Mucosa of descending colon (tissue), 3 donors: ENCODE measurements around the gene TYMP. TPM values are rescaled to one million over a fixed set of nuclear protein-coding genes. Genes with fewer than 3 reads are reported as not detected.

Experiments used
- ATAC-seq: fragments of 200-7000 bp; cut with Tn5 transposase; one replicate; pipeline ENCODE4 v1.9.1; 2020; ENCODE audit warnings: mild to moderate bottlenecking, moderate library complexity
- DNase-seq, 3 donors: peaks; one replicate each; pipeline ENCODE4 v3.0.0-alpha.2; 2020
- H3K36me3 ChIP-seq: fragments of 200-600 bp; one replicate; pipeline ENCODE4 v1.8.0; 2021; ENCODE audit warnings: low read depth, mild to moderate bottlenecking
- H3K4me1 ChIP-seq: fragments of 200-600 bp; one replicate; pipeline ENCODE4 v1.8.0; 2021; ENCODE audit warnings: low read depth, mild to moderate bottlenecking
- H3K4me3 ChIP-seq: fragments of 200-600 bp; one replicate; pipeline ENCODE4 v1.8.0; 2021; ENCODE audit warnings: mild to moderate bottlenecking
- H3K9me3 ChIP-seq: fragments of 200-600 bp; one replicate; pipeline ENCODE4 v1.8.0; 2021; ENCODE audit warnings: mild to moderate bottlenecking
- intact Hi-C, 2 donors: fragments of 100-400 bp; cut with DNase I in 1 of 2; cut with micrococcal nuclease in 1 of 2; formaldehyde crosslinking; loops; one replicate each; pipeline versions ENCODE4 v1.11.0 to v1.11.1; 2022; cut with DNase I, micrococcal nuclease
- total RNA-seq, 3 donors: library from RNA; stranded (reverse); fragmentation: NEBNext Ultra II Directional in 2 of 3; extraction: Animal tissue kit (Norgen Biotek cat#: 25700) in 2 of 3; gene quantifications; one replicate each; pipeline versions ENCODE4 v1.2.1 to v1.2.4, GENCODE V29; 2021 to 2023
- TF ChIP-seq, protein P1 (sequence below): fragments of 200-600 bp; IDR thresholded peaks from one replicate; pipeline ENCODE4 v1.8.0; 2022; ENCODE audit warnings: antibody characterized with exemption, mild to moderate bottlenecking
- donor health status: DM: no; HTN: no; CAD: no; lungs with moderate emphysema.
- donor health status: DM: no; HTN: no; CAD: no.
- donor health status: DM: no; HTN: yes; CAD: no.

The TYMP gene
- total RNA-seq, 3 donors from 2014 or later = 27.7 to 88.7 (median 34.8) TPM

DNA sequence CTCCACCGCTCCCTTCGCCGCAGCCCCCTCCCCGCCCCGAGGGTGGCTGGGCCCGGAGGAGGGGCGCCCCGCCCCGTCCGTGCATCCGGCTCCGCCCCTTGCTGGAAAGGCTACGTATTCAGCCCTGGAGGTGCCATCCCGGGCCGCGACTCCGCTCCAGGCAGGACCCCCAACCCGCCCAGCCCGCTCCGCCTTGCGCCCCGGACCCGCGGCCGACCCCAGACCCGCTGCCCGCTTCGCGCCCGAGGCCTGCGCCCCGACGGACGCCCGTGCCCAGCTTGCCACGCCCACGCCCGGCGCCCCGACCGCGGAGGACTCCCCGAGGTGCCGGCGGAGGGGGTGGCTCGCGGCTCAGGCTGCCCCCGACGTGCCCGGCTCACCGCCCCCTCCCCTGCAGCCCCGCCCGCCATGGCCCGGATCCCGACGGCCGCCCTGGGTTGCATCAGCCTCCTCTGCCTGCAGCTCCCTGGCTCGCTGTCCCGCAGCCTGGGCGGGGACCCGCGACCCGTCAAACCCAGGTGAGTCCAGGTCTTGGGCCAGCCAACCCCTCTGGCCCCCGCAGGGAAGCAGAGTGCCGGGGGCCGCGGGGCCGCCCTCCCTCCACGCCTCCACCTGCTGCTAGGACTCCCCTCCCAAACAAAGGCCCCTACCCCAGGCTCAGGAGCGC, 48.2 kb downstream of the TYMP start, which contains the start of gene ADM2:
ADM2 (plus strand) TSS at position 104 of the 667 bp plus-strand sequence; CDS start at position 409, 305 bp downstream.
- DNase-seq = peak; percentile 73 to 79 (median 74)
- intact Hi-C loops = no loop called here

DNA sequence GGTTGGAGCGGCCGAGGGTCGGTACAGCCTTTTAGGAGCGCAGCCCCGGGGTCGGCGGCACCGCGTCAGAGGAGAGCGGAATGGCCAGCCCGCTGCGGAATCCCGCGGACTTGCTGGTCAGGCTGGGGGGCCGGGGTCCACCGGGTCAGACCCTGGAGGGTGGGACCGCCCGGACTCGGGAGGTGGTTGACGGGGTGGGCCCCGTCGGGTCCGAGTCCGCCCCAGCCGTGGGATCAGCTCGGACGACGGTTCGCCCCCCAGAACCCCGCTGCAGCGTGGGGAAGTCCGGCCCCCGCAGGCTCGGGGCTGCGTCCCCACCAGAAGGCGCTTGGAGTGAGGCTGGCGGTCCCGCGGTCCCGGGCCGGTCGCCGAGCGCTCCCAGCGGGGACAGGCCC, 48.8 kb downstream of the TYMP start:
- TF ChIP-seq, protein P1, sequence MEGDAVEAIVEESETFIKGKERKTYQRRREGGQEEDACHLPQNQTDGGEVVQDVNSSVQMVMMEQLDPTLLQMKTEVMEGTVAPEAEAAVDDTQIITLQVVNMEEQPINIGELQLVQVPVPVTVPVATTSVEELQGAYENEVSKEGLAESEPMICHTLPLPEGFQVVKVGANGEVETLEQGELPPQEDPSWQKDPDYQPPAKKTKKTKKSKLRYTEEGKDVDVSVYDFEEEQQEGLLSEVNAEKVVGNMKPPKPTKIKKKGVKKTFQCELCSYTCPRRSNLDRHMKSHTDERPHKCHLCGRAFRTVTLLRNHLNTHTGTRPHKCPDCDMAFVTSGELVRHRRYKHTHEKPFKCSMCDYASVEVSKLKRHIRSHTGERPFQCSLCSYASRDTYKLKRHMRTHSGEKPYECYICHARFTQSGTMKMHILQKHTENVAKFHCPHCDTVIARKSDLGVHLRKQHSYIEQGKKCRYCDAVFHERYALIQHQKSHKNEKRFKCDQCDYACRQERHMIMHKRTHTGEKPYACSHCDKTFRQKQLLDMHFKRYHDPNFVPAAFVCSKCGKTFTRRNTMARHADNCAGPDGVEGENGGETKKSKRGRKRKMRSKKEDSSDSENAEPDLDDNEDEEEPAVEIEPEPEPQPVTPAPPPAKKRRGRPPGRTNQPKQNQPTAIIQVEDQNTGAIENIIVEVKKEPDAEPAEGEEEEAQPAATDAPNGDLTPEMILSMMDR = no peak
- H3K36me3 ChIP-seq = no peaks in the 10 kb centered on the region
- ATAC-seq (no peak), DNase-seq (no peak)
- no peak overlapping the region for H3K4me3 ChIP-seq
- H3K9me3 ChIP-seq = no peaks in the 10 kb centered on the region
- intact Hi-C loops = no loop called here
- H3K4me1 ChIP-seq = peaks cover 23% of the 10 kb centered on the region

More for the DNA sequence above, 48.2 kb downstream of the TYMP start, which contains the start of gene ADM2:
- H3K36me3 ChIP-seq = no peaks in the 10 kb centered on the region
- ATAC-seq = peak; percentile 64
- H3K9me3 ChIP-seq = no peaks in the 10 kb centered on the region
- H3K4me1 ChIP-seq = peaks cover 23% of the 10 kb centered on the region
- H3K4me3 ChIP-seq = peak within 1 kb of the TSS; percentile 12
- TF ChIP-seq, protein P1 = no peak

DNA sequence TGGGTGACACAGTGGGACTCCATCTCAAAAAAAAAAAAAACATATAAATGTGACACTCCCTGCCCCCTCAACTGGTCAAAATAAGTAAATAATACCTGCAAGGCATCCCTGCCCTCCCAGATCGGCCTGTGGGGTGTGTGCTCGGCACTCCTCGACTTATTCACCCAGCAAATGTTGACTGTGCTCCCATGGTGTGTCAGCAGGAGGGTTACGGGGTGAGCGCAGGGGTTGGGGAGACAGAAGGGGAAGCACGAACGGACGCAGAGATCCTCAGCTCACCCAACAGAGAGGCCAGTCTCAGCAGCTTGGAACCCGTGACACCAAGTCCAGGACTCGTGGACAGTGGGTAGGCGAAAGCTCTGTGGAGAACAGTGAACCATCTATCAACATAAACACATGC, 50.1 kb downstream of the TYMP start:
- ATAC-seq (no peak), DNase-seq (peak in 1 of 3 donors; percentile 44)
- Histone ChIP-seq H3K36me3 (no peaks in the 10 kb centered on the region), H3K9me3 (no peaks in the 10 kb centered on the region), H3K4me3 (no peak overlapping the region), H3K4me1 (peaks cover 26% of the 10 kb centered on the region)
- intact Hi-C loops = no loop called here
- TF ChIP-seq, protein P1 = no peak

DNA sequence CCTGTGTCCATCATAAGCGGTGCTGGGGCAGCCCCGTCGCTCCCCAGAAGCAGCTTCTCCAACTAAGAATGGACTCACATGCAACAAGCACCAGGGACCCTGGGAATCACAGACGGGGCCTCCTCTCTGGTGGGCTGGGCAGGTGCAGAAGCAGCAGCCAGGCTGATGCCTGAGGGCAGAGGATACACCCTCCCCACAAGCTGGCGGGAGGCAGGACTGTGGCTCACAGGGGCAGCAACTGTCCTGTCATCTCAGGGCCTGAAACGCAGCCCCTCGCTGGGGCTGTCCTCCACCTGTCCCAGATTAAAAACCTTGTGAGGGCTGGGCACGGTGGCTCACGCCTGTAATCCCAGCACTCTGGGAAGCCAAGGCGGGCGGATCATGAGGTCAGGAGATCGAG, 51.9 kb downstream of the TYMP start:
- TF ChIP-seq, protein P1 = no peak
- intact Hi-C loops = no loop called here
- Histone ChIP-seq H3K4me3 (no peak overlapping the region), H3K36me3 (no peaks in the 10 kb centered on the region), H3K9me3 (no peaks in the 10 kb centered on the region), H3K4me1 (peaks cover 25% of the 10 kb centered on the region)
- no peak for ATAC-seq
- DNase-seq = peak in 1 of 3 donors; percentile 42

DNA sequence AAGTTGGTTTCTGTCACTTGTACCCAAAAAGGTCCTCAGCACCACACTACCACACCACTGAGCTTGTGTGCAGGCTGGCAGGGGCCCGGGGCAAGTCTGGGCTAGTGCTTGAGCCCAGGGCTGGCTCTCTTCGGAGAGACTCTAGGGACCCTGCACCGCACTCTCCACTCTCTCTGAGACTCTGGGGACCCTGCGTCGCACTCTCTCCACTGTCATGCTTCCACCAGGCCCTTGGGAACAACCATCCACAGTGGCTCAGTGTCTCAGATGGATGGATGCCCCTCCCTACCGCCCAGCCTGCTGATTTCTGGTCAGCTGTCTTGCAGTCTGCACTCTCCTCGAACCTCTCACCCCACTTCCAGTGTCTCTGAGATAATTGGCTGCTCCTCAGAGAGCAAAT, 52.9 kb downstream of the TYMP start:
- H3K4me3 ChIP-seq = no peak overlapping the region
- intact Hi-C loops = no loop called here
- TF ChIP-seq, protein P1 = no peak
- peaks cover 30% of the 10 kb centered on the region for H3K4me1 ChIP-seq
- no peak for ATAC-seq
- peak in 1 of 3 donors; percentile 39 for DNase-seq
- H3K9me3 ChIP-seq = no peaks in the 10 kb centered on the region
- no peaks in the 10 kb centered on the region for H3K36me3 ChIP-seq

Other genes starting within 250 kb of the TYMP start
- 100 to 1,000 TPM; 232 to 318 (median 250) TPM for gene PLXNB2, start 222.4 kb downstream of the TYMP start, total RNA-seq
- 1 to 10 TPM; 2.8 to 6.3 (median 5.2) TPM for gene DENND6B, start 203.0 kb downstream of the TYMP start, total RNA-seq
- gene PPP6R2, start 186.7 kb downstream of the TYMP start, total RNA-seq = 10 to 100 TPM; 54.3 to 61.7 (median 58.8) TPM
- 10 to 100 TPM; 76.1 to 91.9 (median 84.3) TPM for gene SBF1, start 55.0 kb downstream of the TYMP start, total RNA-seq
- gene ADM2, start 48.5 kb downstream of the TYMP start, total RNA-seq = 1 to 10 TPM in 2 of 3 donors, under 1 TPM in 1; 0.95 to 3.9 (median 1.4) TPM
- not detected for gene MIOX, start 43.2 kb downstream of the TYMP start, total RNA-seq
- 10 to 100 TPM; 57.8 to 66.4 (median 60.7) TPM for gene LMF2, start 22.3 kb downstream of the TYMP start, total RNA-seq
- gene NCAPH2, start 21.8 kb downstream of the TYMP start, total RNA-seq = 10 to 100 TPM; 32.1 to 41.2 (median 34.0) TPM
- gene SCO2, start 4.4 kb downstream of the TYMP start, total RNA-seq = 10 to 100 TPM in 1 of 3 donors, 1 to 10 TPM in 1, not detected in 1; 5.4 to 14.6 TPM
- 1 to 10 TPM in 1 of 3 donors, under 1 TPM in 1, not detected in 1; 0.55 to 1.7 TPM for gene KLHDC7B, start 15.9 kb upstream of the TYMP start, total RNA-seq
- gene SYCE3, start 32.9 kb upstream of the TYMP start, total RNA-seq = not detected
- 10 to 100 TPM; 24.5 to 51.6 (median 29.9) TPM for gene CPT1B, start 48.4 kb upstream of the TYMP start, total RNA-seq
- gene CHKB, start 52.8 kb upstream of the TYMP start, total RNA-seq = 10 to 100 TPM; 79.9 to 95.0 (median 80.9) TPM
- gene MAPK8IP2, start 70.8 kb upstream of the TYMP start, total RNA-seq = 1 to 10 TPM in 1 of 3 donors, under 1 TPM in 2; 0.63 to 4.2 (median 0.64) TPM
- 10 to 100 TPM; 64.6 to 87.9 (median 82.2) TPM for gene ARSA, start 98.1 kb upstream of the TYMP start, total RNA-seq
- gene SHANK3, start 142.8 kb upstream of the TYMP start, total RNA-seq = 10 to 100 TPM in 1 of 3 donors, 1 to 10 TPM in 2; 3.9 to 14.2 (median 7.1) TPM
- 1 to 10 TPM in 1 of 3 donors, under 1 TPM in 2; 0.41 to 1.4 (median 0.43) TPM for gene ACR, start 208.2 kb upstream of the TYMP start, total RNA-seq